ENCODE results near the gene NUP62.
A peak's percentile ranks its signal among the peaks of the same experiment; 100 is the strongest.
"Not testable (repeated sequence)": the region's sequence is repeated elsewhere in the genome, so short reads cannot be mapped to it uniquely, and the experiment has no call there.

NUP62 gene

GRCh38 chr19:49925486-49925885 lies 3.8 kb downstream of the NUP62 start:
- DNase-seq (ENCODE audit: low spot score), result no peak

GRCh38 chr19:49924881-49925210 lies 4.5 kb downstream of the NUP62 start:
- DNase-seq (ENCODE audit: low spot score), result not testable (repeated sequence)

GRCh38 chr19:49924004-49924880 lies 5.1 kb downstream of the NUP62 start:
- DNase-seq (ENCODE audit: low spot score), result peak; percentile 48

- DNase-seq (ENCODE audit: low spot score), result no peak
Measured at GRCh38 chr19:49923055-49924003, 6.0 kb downstream of the NUP62 start.

- no peak for DNase-seq (ENCODE audit: low spot score)
Measured at GRCh38 chr19:49921871-49922795, 7.2 kb downstream of the NUP62 start.

- no peak for DNase-seq (ENCODE audit: low spot score)
Measured at GRCh38 chr19:49920624-49921363, 8.5 kb downstream of the NUP62 start.

GRCh38 chr19:49918089-49918488 lies 11.2 kb downstream of the NUP62 start:
- no peak for DNase-seq (ENCODE audit: low spot score)

- DNase-seq (ENCODE audit: low spot score), result no peak
Measured at GRCh38 chr19:49916839-49917733, 12.2 kb downstream of the NUP62 start.

- DNase-seq (ENCODE audit: low spot score), result no peak
Measured at GRCh38 chr19:49915271-49915670, 14.0 kb downstream of the NUP62 start.

GRCh38 chr19:49913720-49914119 lies 15.6 kb downstream of the NUP62 start:
- DNase-seq (ENCODE audit: low spot score), result no peak

GRCh38 chr19:49912965-49913685 lies 16.2 kb downstream of the NUP62 start:
- DNase-seq (ENCODE audit: low spot score), result no peak

- DNase-seq (ENCODE audit: low spot score), result no peak
Measured at GRCh38 chr19:49911381-49912145, 17.7 kb downstream of the NUP62 start.

GRCh38 chr19:49910179-49910578 lies 19.1 kb downstream of the NUP62 start:
- DNase-seq (ENCODE audit: low spot score), result no peak

GRCh38 chr19:49908480-49909420 lies 20.6 kb downstream of the NUP62 start:
- DNase-seq (ENCODE audit: low spot score), result no peak

- no peak for DNase-seq (ENCODE audit: low spot score)
Measured at GRCh38 chr19:49907745-49908446, 21.4 kb downstream of the NUP62 start.

GRCh38 chr19:49906879-49907564 lies 22.3 kb downstream of the NUP62 start:
- DNase-seq (ENCODE audit: low spot score), result no peak

All from SW480 (cell line).